GM12878 (cell line): ENCODE results near the gene SLC37A3. TPM values are rescaled to one million over a fixed set of nuclear protein-coding genes. Genes with fewer than 3 reads are reported as not detected.
"Not testable (repeated sequence)": the region's sequence is repeated elsewhere in the genome, so short reads cannot be mapped to it uniquely, and the experiment has no call there.

Experiments used
- ATAC-seq: fragments of 200-7000 bp; cut with Tn5 transposase; 3 replicates; pipeline ENCODE4 v1.9.1; 2020; ENCODE audit warnings: mild to moderate bottlenecking, moderate library complexity
- BruUV-seq: library from RNA; stranded (reverse); fragments of 400-500 nt; replicated peaks from 2 replicates; lab custom pipeline; 2021; lab: Mats Ljungman, UMichigan
- CTCF ChIA-PET: fragments of 300-600 bp; sonication (Branson Sonifier 250); formaldehyde crosslinking; extraction: SDS; loops from one replicate; lab custom pipeline; 2021; ENCODE audit warnings: inconsistent platforms; lab: Yijun Ruan, JAX
- POLR2A ChIA-PET: fragments of 350-600 bp; formaldehyde crosslinking; extraction: SDS; loops from one replicate; lab custom pipeline; 2021; ENCODE audit warnings: inconsistent platforms; lab: Charles Lee
- RAD21 ChIA-PET: fragments of 300-600 bp; sonication (Branson Sonifier 250); formaldehyde crosslinking; loops from one replicate; lab custom pipeline; 2023; ENCODE audit warnings: antibody characterized with exemption; ENCODE audit not compliant: unreplicated experiment; lab: Charles Lee
- SMC1A ChIA-PET: fragments of 300-600 bp; sonication (Branson Sonifier 250); formaldehyde crosslinking; loops from one replicate; lab custom pipeline; 2023; ENCODE audit not compliant: unreplicated experiment, uncharacterized antibody; lab: Charles Lee
- DNase-seq: peaks from one replicate; pipeline ENCODE4 v3.0.0-alpha.2; 2011; ENCODE audit warnings: low read depth, low spot score
- FAIRE-seq: peaks from 3 replicates; lab custom pipeline; 2011; peaks lifted over from hg19 to GRCh38; lab: Jason Lieb, UNC
- H2AFZ ChIP-seq: 2 replicates; pipeline ENCODE4 v1.6.0; 2011; ENCODE audit warnings: low read depth, low read length, control low read depth; ENCODE audit not compliant: control insufficient read depth
- H3K27ac ChIP-seq: 2 replicates; pipeline ENCODE4 v1.5.1; 2011; ENCODE audit warnings: control low read depth; ENCODE audit not compliant: control insufficient read depth, insufficient read depth
- H3K27me3 ChIP-seq, 2 experiments: replicated peaks in 1 of 2; 2 replicates each; pipeline versions ENCODE4 v1.6.0 to v1.6.1; 2011; ENCODE audit warnings: low read length in 1 of 2; ENCODE audit not compliant: control insufficient read depth in 2 of 2, insufficient read depth in 2 of 2
- H3K36me3 ChIP-seq, 2 experiments: 2 replicates each; pipeline ENCODE4 v1.5.1; 2011; ENCODE audit warnings: low read length in 1 of 2; ENCODE audit not compliant: control insufficient read depth in 2 of 2, insufficient read depth in 2 of 2
- H3K4me1 ChIP-seq: 2 replicates; pipeline ENCODE4 v1.6.1; 2011; ENCODE audit warnings: mild to moderate bottlenecking, low read length, moderate library complexity, mixed read lengths; ENCODE audit not compliant: control insufficient read depth, insufficient read depth
- H3K4me2 ChIP-seq: 2 replicates; pipeline ENCODE4 v1.6.0; 2011; ENCODE audit warnings: control low read depth; ENCODE audit not compliant: control insufficient read depth, insufficient read depth
- H3K4me3 ChIP-seq: fragments of 200-600 bp; sonication (generic); 2 replicates; pipeline ENCODE4 v1.5.1; 2016
- H3K79me2 ChIP-seq: 2 replicates; pipeline ENCODE4 v1.6.0; 2011; ENCODE audit warnings: low read length; ENCODE audit not compliant: control insufficient read depth, insufficient read depth
- H3K9ac ChIP-seq: 2 replicates; pipeline ENCODE4 v1.8.0; 2011; ENCODE audit warnings: low read length, control low read depth, mixed read lengths; ENCODE audit not compliant: control insufficient read depth, insufficient read depth
- H3K9me3 ChIP-seq: replicated peaks from 3 replicates; pipeline ENCODE4 v1.5.1; 2011; ENCODE audit warnings: mild to moderate bottlenecking, low read length; ENCODE audit not compliant: control insufficient read depth, insufficient read depth
- H4K20me1 ChIP-seq: 2 replicates; pipeline ENCODE4 v1.6.0; 2011; ENCODE audit not compliant: control insufficient read depth, insufficient read depth
- CEBPB ChIP-seq, 2 experiments: fragments of 150-350 bp in 1 of 2; IDR thresholded peaks; 2 replicates each; pipeline ENCODE4 v1.6.1; 2012 to 2014; ENCODE audit warnings: low read depth in 2 of 2, low read length in 2 of 2, borderline replicate concordance in 1 of 2, inconsistent platforms in 1 of 2
- CHD1 ChIP-seq: IDR thresholded peaks from 2 replicates; pipeline ENCODE4 v1.6.1; 2012; ENCODE audit warnings: low read depth, low read length, improper control_type of control experiment
- RAD21 ChIP-seq: IDR thresholded peaks from 2 replicates; pipeline ENCODE4 v1.6.1; 2011; ENCODE audit warnings: mild to moderate bottlenecking, low read depth, low read length, moderate library complexity; ENCODE audit not compliant: insufficient read depth
- RUNX3 ChIP-seq: IDR thresholded peaks from 2 replicates; pipeline ENCODE4 v1.6.1; 2012; ENCODE audit warnings: low read length, inconsistent platforms
- SRF ChIP-seq, 2 experiments: IDR thresholded peaks; 2 replicates each; pipeline ENCODE4 v1.6.1; 2011; ENCODE audit warnings: low read depth in 2 of 2, low read length in 2 of 2, mild to moderate bottlenecking in 1 of 2, moderate library complexity in 1 of 2
- WGBS: methylation state at CpG from one replicate; pipeline ENCODE4 v1.1.6; 2016; ENCODE audit warnings: low lambda C conversion rate; ENCODE audit not compliant: insufficient replicate concordance, insufficient coverage; ENCODE audit errors: missing lambda C conversion rate; 5-methylcytosine and 5-hydroxymethylcytosine counted together
- in situ Hi-C: fragments of 300-500 bp; cut with MboI; formaldehyde crosslinking; loops from 9 replicates; pipeline ENCODE4 v1.14.3; 2018; ENCODE audit warnings: mixed read lengths
- intact Hi-C: fragments of 100-400 bp; cut with micrococcal nuclease; formaldehyde crosslinking; loops from one replicate; pipeline ENCODE4 v1.14.2; 2022; ENCODE audit not compliant: unreplicated experiment
- polyA plus RNA-seq, 11 experiments: library from polyadenylated mRNA; depleted of rRNA in 4 of 11; unstranded in 6 of 11; stranded (reverse) in 5 of 11; fragments of >200 nt; fragmentation: Nextera tagmentation in 4 of 11; fragmentation: Illumina TruSeq in 1 of 11; extraction: Ambion mirVana in 4 of 11; extraction: Trizol in 1 of 11; gene quantifications; 1 replicate in 1 of 11; 2 replicates in 10 of 11; pipeline versions ENCODE4 v1.2.1 to v1.2.3, GENCODE V29; 2011 to 2016; ENCODE audit warnings: inconsistent platforms in 2 of 11, missing spikeins in 2 of 11, low read depth in 1 of 11
- total RNA-seq, 4 experiments: library from RNA; depleted of rRNA in 3 of 4; stranded (reverse); fragments of >200 nt in 3 of 4; fragmentation: Illumina TruSeq in 1 of 4; extraction: Trizol in 1 of 4; gene quantifications; 2 replicates each; pipeline versions ENCODE4 v1.2.1 to v1.2.3, GENCODE V29; 2013 to 2021
- TF ChIP-seq, protein P1 (sequence below), 3 experiments: IDR thresholded peaks in 2 of 3; conservative IDR thresholded peaks in 1 of 3; 2 replicates each; pipeline ENCODE4 v1.5.1; 2011; ENCODE audit warnings: low read depth in 3 of 3, low read length in 3 of 3, mild to moderate bottlenecking in 3 of 3, control low read depth in 2 of 3, moderate library complexity in 2 of 3, inconsistent platforms in 1 of 3, mixed read lengths in 1 of 3; ENCODE audit not compliant: control insufficient read depth in 2 of 3, insufficient read depth in 1 of 3; ENCODE audit errors: extremely low read depth in 1 of 3
- TF ChIP-seq, protein P2 (sequence below): fragments of 150-350 bp; IDR thresholded peaks from 2 replicates; pipeline ENCODE4 v1.6.1; 2014; ENCODE audit warnings: mild to moderate bottlenecking, low read depth, low read length

SLC37A3 gene
- total and polyA plus RNA-seq, 10 of the 15 experiments (the other 5 are each of a cell fraction or from before 2014, with no cell fraction given), result 3.7 to 13.6 (median 11.0) TPM

- no peak overlapping the region for H3K27ac ChIP-seq
- no peak for DNase-seq
- ChIA-PET CTCF (no interaction called here), RAD21 (no interaction called here)
- FAIRE-seq, result no peak
- in situ Hi-C loops (no loop called here), intact Hi-C loops (no loop called here)
- BruUV-seq, result no TSS peak
- no peaks in the 10 kb centered on the region for H3K9me3 ChIP-seq
- no peak overlapping the region for H2AFZ ChIP-seq
- no peaks in the 10 kb centered on the region; a peak in 3 of 4 replicates for H3K36me3 ChIP-seq
- 75% methylated on average over 12 of the region's 13 CpGs for WGBS
- no peaks in the 10 kb centered on the region for H3K79me2 ChIP-seq
- H4K20me1 ChIP-seq, result no peaks in the 10 kb centered on the region
- no peak overlapping the region for H3K9ac ChIP-seq
- TF ChIP-seq CEBPB (IDR thresholded peaks at IDR 0.05; ENCODE audit: borderline replicate concordance in 1 of 2, low read depth in 2 of 2, low read length in 2 of 2) (no peak), RUNX3 (no peak), RAD21 (peak; percentile 58), SRF (IDR thresholded peaks at IDR 0.05; ENCODE audit: low read depth in 2 of 2, low read length in 2 of 2) (no peak), CHD1 (no peak)
- TF ChIP-seq, protein P1, sequence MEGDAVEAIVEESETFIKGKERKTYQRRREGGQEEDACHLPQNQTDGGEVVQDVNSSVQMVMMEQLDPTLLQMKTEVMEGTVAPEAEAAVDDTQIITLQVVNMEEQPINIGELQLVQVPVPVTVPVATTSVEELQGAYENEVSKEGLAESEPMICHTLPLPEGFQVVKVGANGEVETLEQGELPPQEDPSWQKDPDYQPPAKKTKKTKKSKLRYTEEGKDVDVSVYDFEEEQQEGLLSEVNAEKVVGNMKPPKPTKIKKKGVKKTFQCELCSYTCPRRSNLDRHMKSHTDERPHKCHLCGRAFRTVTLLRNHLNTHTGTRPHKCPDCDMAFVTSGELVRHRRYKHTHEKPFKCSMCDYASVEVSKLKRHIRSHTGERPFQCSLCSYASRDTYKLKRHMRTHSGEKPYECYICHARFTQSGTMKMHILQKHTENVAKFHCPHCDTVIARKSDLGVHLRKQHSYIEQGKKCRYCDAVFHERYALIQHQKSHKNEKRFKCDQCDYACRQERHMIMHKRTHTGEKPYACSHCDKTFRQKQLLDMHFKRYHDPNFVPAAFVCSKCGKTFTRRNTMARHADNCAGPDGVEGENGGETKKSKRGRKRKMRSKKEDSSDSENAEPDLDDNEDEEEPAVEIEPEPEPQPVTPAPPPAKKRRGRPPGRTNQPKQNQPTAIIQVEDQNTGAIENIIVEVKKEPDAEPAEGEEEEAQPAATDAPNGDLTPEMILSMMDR (IDR thresholded peaks at IDR 0.05 in 2 of 3, conservative IDR thresholded peaks at IDR 0.05 in 1 of 3; ENCODE audit: control insufficient read depth in 2 of 3, extremely low read depth in 1 of 3, insufficient read depth in 1 of 3, low read depth in 3 of 3, low read length in 3 of 3), result peak; percentile 32 to 41 (median 33); a peak in 4 of 6 replicates
- TF ChIP-seq, protein P2, sequence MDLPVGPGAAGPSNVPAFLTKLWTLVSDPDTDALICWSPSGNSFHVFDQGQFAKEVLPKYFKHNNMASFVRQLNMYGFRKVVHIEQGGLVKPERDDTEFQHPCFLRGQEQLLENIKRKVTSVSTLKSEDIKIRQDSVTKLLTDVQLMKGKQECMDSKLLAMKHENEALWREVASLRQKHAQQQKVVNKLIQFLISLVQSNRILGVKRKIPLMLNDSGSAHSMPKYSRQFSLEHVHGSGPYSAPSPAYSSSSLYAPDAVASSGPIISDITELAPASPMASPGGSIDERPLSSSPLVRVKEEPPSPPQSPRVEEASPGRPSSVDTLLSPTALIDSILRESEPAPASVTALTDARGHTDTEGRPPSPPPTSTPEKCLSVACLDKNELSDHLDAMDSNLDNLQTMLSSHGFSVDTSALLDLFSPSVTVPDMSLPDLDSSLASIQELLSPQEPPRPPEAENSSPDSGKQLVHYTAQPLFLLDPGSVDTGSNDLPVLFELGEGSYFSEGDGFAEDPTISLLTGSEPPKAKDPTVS, result no peak
- TF ChIP-seq, all 136 proteins: peak for 2
- no peak overlapping the region for H3K4me3 ChIP-seq
- ChIA-PET SMC1A (no interaction called here), POLR2A (no interaction called here)
- no peaks in the 10 kb centered on the region for H3K4me1 ChIP-seq
- ATAC-seq, result no peak
- no peaks in the 10 kb centered on the region for H3K27me3 ChIP-seq
- no peak overlapping the region for H3K4me2 ChIP-seq
These were observed 55.4 kb downstream of the SLC37A3 start for GRCh38 chr7:140342727-140343514.

- SMC1A ChIA-PET, BruUV-seq, DNase-seq, H3K4me3 ChIP-seq, H3K4me2 ChIP-seq, H3K9ac ChIP-seq, RAD21 ChIA-PET, intact Hi-C loops, CTCF ChIA-PET, H3K27ac ChIP-seq, H3K36me3 ChIP-seq, ATAC-seq, H2AFZ ChIP-seq, H3K79me2 ChIP-seq, in situ Hi-C loops, H3K27me3 ChIP-seq, H4K20me1 ChIP-seq, H3K9me3 ChIP-seq, H3K4me1 ChIP-seq, FAIRE-seq: not testable (repeated sequence)
- POLR2A ChIA-PET, result interaction anchor here (0.7 kb wide), 1 partner anchor 387 kb away, joined by 4 read pairs; no protein-coding TSS in a partner anchor
- 100% methylated on average over 1 of the region's 1 CpG for WGBS
These were observed 59.4 kb downstream of the SLC37A3 start for GRCh38 chr7:140338959-140339358.
